K562 (cell line): ENCODE measurements around the gene HPS1. TPM values are rescaled to one million over a fixed set of nuclear protein-coding genes. Genes with fewer than 3 reads are reported as not detected.

ENCODE experiments used
- ARID1B ChIP-seq: fragments of 450-650 bp; IDR thresholded peaks from 2 replicates; pipeline ENCODE4 v1.6.1; 2016; ENCODE audit warnings: antibody characterized with exemption, mild to moderate bottlenecking, inconsistent platforms
- CCAR2 ChIP-seq: fragments of 200-400 bp; formaldehyde crosslinking; IDR thresholded peaks from 2 replicates; pipeline ENCODE4 v1.6.1; 2017; ENCODE audit warnings: mild to moderate bottlenecking, low read depth, low read length
- CCNT2 ChIP-seq: IDR thresholded peaks from 2 replicates; pipeline ENCODE4 v1.6.1; 2011; ENCODE audit warnings: borderline replicate concordance, low read depth, mild to moderate bottlenecking, moderate library complexity, mixed read lengths, low read length; ENCODE audit not compliant: insufficient read length; ENCODE audit errors: extremely low read depth
- CREM ChIP-seq: IDR thresholded peaks from 2 replicates; pipeline ENCODE4 v1.6.1; 2014; ENCODE audit warnings: antibody characterized with exemption, low read depth
- FOXM1 ChIP-seq, 2 experiments: fragments of 450-650 bp in 1 of 2; sonication (generic) in 1 of 2; formaldehyde crosslinking in 1 of 2; IDR thresholded peaks; 2 replicates each; pipeline versions ENCODE4 v1.6.1 to v1.9.0; 2017 to 2022; ENCODE audit warnings: low read depth in 2 of 2, mild to moderate bottlenecking in 2 of 2, missing genetic modification reagents in 1 of 2, moderate library complexity in 1 of 2
- JUND ChIP-seq, 2 experiments: IDR thresholded peaks; 2 replicates in 1 of 2; 3 replicates in 1 of 2; pipeline ENCODE4 v1.6.1; 2011; ENCODE audit warnings: borderline replicate concordance in 2 of 2, low read depth in 2 of 2, low read length in 2 of 2, improper control_type of control experiment in 1 of 2, missing biosample characterization in 1 of 2, missing genetic modification characterization in 1 of 2, missing genetic modification reagents in 1 of 2
- NBN ChIP-seq: fragments of 450-650 bp; IDR thresholded peaks from 2 replicates; pipeline ENCODE4 v1.6.1; 2016; ENCODE audit warnings: low read depth, mild to moderate bottlenecking
- NEUROD1 ChIP-seq: fragments of 150-350 bp; IDR thresholded peaks from 2 replicates; pipeline ENCODE4 v1.6.1; 2014; ENCODE audit warnings: borderline replicate concordance, low read length, low read depth; ENCODE audit not compliant: partially characterized antibody
- PML ChIP-seq: IDR thresholded peaks from 2 replicates; pipeline ENCODE4 v1.6.1; 2012; ENCODE audit warnings: low read length, inconsistent platforms
- POLR2AphosphoS5 ChIP-seq: IDR thresholded peaks from 2 replicates; pipeline ENCODE4 v1.6.1; 2011; ENCODE audit warnings: mild to moderate bottlenecking, low read depth, low read length, moderate library complexity; ENCODE audit not compliant: control insufficient read depth, insufficient read depth
- SIX5 ChIP-seq, 2 experiments: IDR thresholded peaks; 2 replicates each; pipeline ENCODE4 v1.6.1; 2011; ENCODE audit warnings: low read length in 2 of 2, borderline replicate concordance in 1 of 2, low read depth in 1 of 2, mild to moderate bottlenecking in 1 of 2, moderate library complexity in 1 of 2; ENCODE audit not compliant: insufficient read depth in 1 of 2
- SMAD4 ChIP-seq: fragments of 250-450 bp; sonication (Bioruptor Pico); conservative IDR thresholded peaks from 2 replicates; pipeline ENCODE4 v1.8.0; 2021; ENCODE audit warnings: inconsistent platforms, mild to moderate bottlenecking, moderate library complexity
- SMARCA4 ChIP-seq: fragments of 450-650 bp; IDR thresholded peaks from 2 replicates; pipeline ENCODE4 v1.6.1; 2016
- SMARCE1 ChIP-seq: fragments of 450-650 bp; IDR thresholded peaks from 2 replicates; pipeline ENCODE4 v1.7.1; 2016; ENCODE audit warnings: mild to moderate bottlenecking
- SOX6 ChIP-seq: fragments of 450-650 bp; IDR thresholded peaks from 2 replicates; pipeline ENCODE4 v1.6.1; 2014; ENCODE audit warnings: mild to moderate bottlenecking
- TAL1 ChIP-seq: fragments of 450-650 bp; IDR thresholded peaks from 2 replicates; pipeline ENCODE4 v1.6.1; 2016; ENCODE audit warnings: mild to moderate bottlenecking
- TCF7L2 ChIP-seq: fragments of 150-350 bp; IDR thresholded peaks from 2 replicates; pipeline ENCODE4 v1.6.1; 2016; ENCODE audit warnings: low read depth, mild to moderate bottlenecking, low read length, moderate library complexity
- TEAD1 ChIP-seq, 2 experiments: fragments of 450-650 bp in 1 of 2; sonication (generic) in 1 of 2; formaldehyde crosslinking; IDR thresholded peaks; 2 replicates each; pipeline versions ENCODE4 v1.4.0 to v1.8.0; 2020 to 2022; ENCODE audit warnings: mild to moderate bottlenecking in 2 of 2, missing genetic modification reagents in 1 of 2
- ZBTB1 ChIP-seq: sonication (generic); formaldehyde crosslinking; IDR thresholded peaks from 2 replicates; pipeline ENCODE4 v1.8.1; 2023; ENCODE audit warnings: missing genetic modification reagents, low read depth, mild to moderate bottlenecking, borderline replicate concordance
- ZKSCAN1 ChIP-seq: fragments of 150-350 bp; IDR thresholded peaks from 2 replicates; pipeline ENCODE4 v1.6.1; 2016; ENCODE audit warnings: low read depth, low read length
- ZNF766 ChIP-seq: fragments of 200-800 bp; sonication (Bioruptor generic); conservative IDR thresholded peaks from 2 replicates; pipeline ENCODE4 v1.6.1; 2016; ENCODE audit warnings: missing genetic modification characterization, missing compliant biosample characterization
- polyA plus RNA-seq, 8 experiments: library from polyadenylated mRNA; depleted of rRNA in 4 of 8; stranded (reverse) in 5 of 8; unstranded in 3 of 8; fragments of >200 nt; fragmentation: Nextera tagmentation in 2 of 8; fragmentation: Illumina TruSeq in 1 of 8; extraction: Ambion mirVana in 2 of 8; extraction: Trizol in 1 of 8; gene quantifications; 2 replicates each; pipeline versions ENCODE4 v1.2.1 to v1.2.3, GENCODE V29; 2011 to 2014; ENCODE audit warnings: inconsistent platforms in 1 of 8, missing spikeins in 1 of 8
- total RNA-seq, 7 experiments: library from RNA; depleted of rRNA in 6 of 7; stranded (reverse); fragments of >200 nt in 6 of 7; fragmentation: Illumina TruSeq in 2 of 7; extraction: Trizol in 2 of 7; gene quantifications; 2 replicates each; pipeline versions ENCODE4 v1.2.1 to v1.2.3, GENCODE V29; 2011 to 2021; ENCODE audit warnings: low replicate concordance in 1 of 7
- TF ChIP-seq, protein P1 (sequence below): IDR thresholded peaks from 2 replicates; pipeline ENCODE4 v1.6.1; 2012; ENCODE audit warnings: low read depth, low read length, improper control_type of control experiment, borderline replicate concordance
- TF ChIP-seq, protein P2 (sequence below), 2 experiments: fragments of 450-650 bp in 1 of 2; sonication (generic) in 1 of 2; formaldehyde crosslinking in 1 of 2; IDR thresholded peaks in 1 of 2; conservative IDR thresholded peaks in 1 of 2; 2 replicates each; pipeline versions ENCODE4 v1.6.1 to v1.8.1; 2016 to 2023; ENCODE audit warnings: mild to moderate bottlenecking in 2 of 2, moderate library complexity in 2 of 2, inconsistent platforms in 1 of 2, missing genetic modification reagents in 1 of 2

The HPS1 gene
- total and polyA plus RNA-seq, 9 of the 15 experiments (the other 6 are each of a cell fraction or from before 2014, with no cell fraction given): 18.1 to 43.6 (median 26.3) TPM

DNA sequence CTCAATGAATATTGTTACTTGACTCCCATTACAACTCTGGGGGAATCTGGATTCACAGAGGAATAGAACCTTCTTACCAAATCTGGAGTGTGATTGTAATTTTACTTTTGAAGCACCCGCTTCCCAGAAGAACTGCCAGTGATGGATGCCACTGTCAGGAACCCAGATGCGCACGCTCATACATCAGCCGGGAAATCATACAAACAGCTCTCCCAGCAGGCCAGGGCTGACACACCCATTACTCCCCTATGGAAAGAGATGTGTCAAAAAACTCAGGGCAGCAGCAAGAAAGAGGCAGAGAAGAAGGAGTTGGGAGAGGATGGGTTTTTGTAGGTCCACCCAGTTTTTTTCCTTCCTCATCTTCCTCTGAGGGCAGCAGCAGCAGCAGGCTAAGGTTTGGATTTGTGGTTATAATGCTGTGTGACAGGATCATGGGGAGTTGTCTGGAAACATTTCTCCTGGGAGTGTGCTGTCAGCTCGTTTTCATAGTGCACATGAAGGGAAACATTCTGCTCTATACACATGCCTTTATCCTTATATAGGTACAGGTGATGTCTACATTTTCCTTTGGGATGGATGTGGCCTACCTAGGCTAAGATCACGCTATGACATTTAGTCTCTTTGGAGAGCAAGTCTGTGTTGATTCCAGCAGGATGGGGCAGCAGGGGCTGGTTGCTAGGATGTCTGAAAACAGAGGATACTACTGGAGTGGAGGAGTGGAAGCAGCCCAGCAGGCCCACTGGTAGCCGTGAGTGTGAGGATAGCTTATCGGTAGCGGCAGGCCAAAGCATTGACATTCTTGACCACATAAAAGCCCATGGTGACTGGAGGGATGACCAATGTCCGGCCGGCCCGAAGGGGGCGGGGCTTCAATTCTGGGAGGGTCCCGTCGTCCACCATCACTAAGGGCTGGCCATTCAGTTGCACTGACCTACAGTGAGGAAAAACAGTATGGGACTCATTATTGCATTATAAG lies 12.4 kb upstream of the HPS1 start (continued):
- peak; percentile 62; the same call in 1 of the 2 replicates for TF ChIP-seq TCF7L2
- peak in 1 of 2 experiments; percentile 70; a peak in 1 of 4 replicates for TF ChIP-seq TEAD1 (CRISPR knock-in tag; IDR thresholded peaks at IDR 0.05)
- TF ChIP-seq ZNF766 (CRISPR knock-in tag): no peak
- TF ChIP-seq SIX5 (IDR thresholded peaks at IDR 0.05; ENCODE audit: borderline replicate concordance in 1 of 2, insufficient read depth in 1 of 2, low read depth in 1 of 2, low read length in 2 of 2): no peak
- peak; percentile 45; the same call in 1 of the 2 replicates for TF ChIP-seq FOXM1 (IDR thresholded peaks at IDR 0.05; ENCODE audit: low read depth)
- no peak for TF ChIP-seq FOXM1 (CRISPR knock-in tag; IDR thresholded peaks at IDR 0.05; ENCODE audit: low read depth)
- peak; percentile 65 for TF ChIP-seq POLR2AphosphoS5
- TF ChIP-seq, protein P1, sequence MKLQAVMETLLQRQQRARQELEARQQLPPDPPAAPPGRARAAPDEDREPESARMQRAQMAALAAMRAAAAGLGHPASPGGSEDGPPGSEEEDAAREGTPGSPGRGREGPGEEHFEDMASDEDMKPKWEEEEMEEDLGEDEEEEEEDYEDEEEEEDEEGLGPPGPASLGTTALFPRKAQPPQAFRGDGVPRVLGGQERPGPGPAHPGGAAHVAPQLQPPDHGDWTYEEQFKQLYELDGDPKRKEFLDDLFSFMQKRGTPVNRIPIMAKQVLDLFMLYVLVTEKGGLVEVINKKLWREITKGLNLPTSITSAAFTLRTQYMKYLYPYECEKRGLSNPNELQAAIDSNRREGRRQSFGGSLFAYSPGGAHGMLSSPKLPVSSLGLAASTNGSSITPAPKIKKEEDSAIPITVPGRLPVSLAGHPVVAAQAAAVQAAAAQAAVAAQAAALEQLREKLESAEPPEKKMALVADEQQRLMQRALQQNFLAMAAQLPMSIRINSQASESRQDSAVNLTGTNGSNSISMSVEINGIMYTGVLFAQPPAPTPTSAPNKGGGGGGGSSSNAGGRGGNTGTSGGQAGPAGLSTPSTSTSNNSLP: peak; percentile 27; the same call in 1 of the 2 replicates
- TF ChIP-seq CCNT2: peak; percentile 34
- peak; percentile 90 for TF ChIP-seq ARID1B
- TF ChIP-seq SMAD4: peak; percentile 43; the same call in 1 of the 2 replicates
- TF ChIP-seq NEUROD1: peak; percentile 56
- TF ChIP-seq ZKSCAN1: no peak
- TF ChIP-seq TAL1: peak; percentile 79
- TF ChIP-seq CCAR2: no peak
- peak; percentile 76 for TF ChIP-seq SMARCA4
- TF ChIP-seq PML: 0 out of 2 replicates have a peak, but pooled peaks have one; percentile 45
- peak; percentile 41; the same call in 1 of the 2 replicates for TF ChIP-seq SOX6
- TF ChIP-seq SMARCE1: peak; percentile 67; the same call in 1 of the 2 replicates
- TF ChIP-seq JUND (IDR thresholded peaks at IDR 0.05; ENCODE audit: borderline replicate concordance, low read depth, low read length): peak; percentile 63
- peak; percentile 32; the same call in 1 of the 3 replicates for TF ChIP-seq JUND (tag; IDR thresholded peaks at IDR 0.05; ENCODE audit: borderline replicate concordance, low read depth, low read length)
- TF ChIP-seq CREM: peak; percentile 56
- 0 out of 2 replicates have a peak, but pooled peaks have one; percentile 35 for TF ChIP-seq NBN
- no peak for TF ChIP-seq ZBTB1
- TF ChIP-seq, protein P2, sequence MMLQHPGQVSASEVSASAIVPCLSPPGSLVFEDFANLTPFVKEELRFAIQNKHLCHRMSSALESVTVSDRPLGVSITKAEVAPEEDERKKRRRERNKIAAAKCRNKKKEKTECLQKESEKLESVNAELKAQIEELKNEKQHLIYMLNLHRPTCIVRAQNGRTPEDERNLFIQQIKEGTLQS (IDR thresholded peaks at IDR 0.05): peak; percentile 50; the same call in 1 of the 2 replicates
- TF ChIP-seq, protein P2 (CRISPR knock-in tag; conservative IDR thresholded peaks at IDR 0.05): no peak
